KBM-7 (cell line): ENCODE data around the gene CHCHD6.

Experiments
- DNase-seq: peaks from one replicate; pipeline ENCODE4 v3.0.0-alpha.2; 2015
- in situ Hi-C: fragments of 300-500 bp; cut with MboI; formaldehyde crosslinking; loops from 2 replicates; pipeline ENCODE4 v1.14.3; 2020; ENCODE audit warnings: low sequenced_read_pairs, low pct_unique_long_range_greater_than_20kb, mixed read lengths

CHCHD6 gene

GRCh38 chr3:127002195-127003174 is 298.4 kb downstream of the CHCHD6 start:
- no peak for DNase-seq
- in situ Hi-C loops = no loop called here

GRCh38 chr3:127003175-127003555 is 299.1 kb downstream of the CHCHD6 start:
- in situ Hi-C loops = no loop called here
- DNase-seq = no peak

GRCh38 chr3:127003601-127004280 is 299.7 kb downstream of the CHCHD6 start:
- DNase-seq = no peak
- in situ Hi-C loops = no loop called here

- no peak for DNase-seq
- in situ Hi-C loops = no loop called here
These were observed 300.8 kb downstream of the CHCHD6 start for GRCh38 chr3:127004641-127005397.

GRCh38 chr3:127005864-127006500 is 301.9 kb downstream of the CHCHD6 start:
- in situ Hi-C loops = no loop called here
- no peak for DNase-seq

- no peak for DNase-seq
- in situ Hi-C loops = no loop called here
These were observed 302.9 kb downstream of the CHCHD6 start for GRCh38 chr3:127006781-127007436.

- in situ Hi-C loops = no loop called here
- DNase-seq = no peak
These were observed 304.2 kb downstream of the CHCHD6 start for GRCh38 chr3:127008236-127008635.

GRCh38 chr3:127009531-127009930 is 305.5 kb downstream of the CHCHD6 start:
- in situ Hi-C loops = no loop called here
- DNase-seq = no peak
